GM18951 (cell line): ENCODE results near the gene SYTL1.

Source experiments
- POLR2A ChIP-seq: IDR thresholded peaks from 4 replicates; pipeline ENCODE4 v1.6.1; 2011; ENCODE audit warnings: mild to moderate bottlenecking; ENCODE audit not compliant: insufficient read length, insufficient read depth; ENCODE audit errors: extremely low read depth
- in situ Hi-C: fragments of 300-500 bp; cut with MboI; formaldehyde crosslinking; loops from one replicate; pipeline ENCODE4 v1.12.0; 2022; ENCODE audit warnings: low sequenced_read_pairs, mixed read lengths, inconsistent platforms; ENCODE audit not compliant: unreplicated experiment

Gene SYTL1

GRCh38 chr1:27358038-27358927, 16.5 kb downstream of the SYTL1 start:
- no peak for TF ChIP-seq POLR2A
- in situ Hi-C loops = no loop called here

GRCh38 chr1:27358928-27359313, 17.1 kb downstream of the SYTL1 start:
- no peak for TF ChIP-seq POLR2A
- in situ Hi-C loops = no loop called here

- no peak for TF ChIP-seq POLR2A
- in situ Hi-C loops = no loop called here
Observed at GRCh38 chr1:27359822-27360158, 18.0 kb downstream of the SYTL1 start.

- in situ Hi-C loops = no loop called here
- TF ChIP-seq POLR2A = no peak
Observed at GRCh38 chr1:27360159-27361043, 18.6 kb downstream of the SYTL1 start.

- no peak for TF ChIP-seq POLR2A
- in situ Hi-C loops = no loop called here
Observed at GRCh38 chr1:27361044-27361402, 19.2 kb downstream of the SYTL1 start.

- TF ChIP-seq POLR2A = no peak
- in situ Hi-C loops = no loop called here
Observed at GRCh38 chr1:27361553-27361952, 19.7 kb downstream of the SYTL1 start.

GRCh38 chr1:27363766-27364695, 22.2 kb downstream of the SYTL1 start:
- TF ChIP-seq POLR2A = no peak
- in situ Hi-C loops = no loop called here

GRCh38 chr1:27364696-27365371, 23.0 kb downstream of the SYTL1 start:
- in situ Hi-C loops = no loop called here
- TF ChIP-seq POLR2A = no peak

GRCh38 chr1:27365372-27366112, 23.7 kb downstream of the SYTL1 start:
- peak; percentile 51 for TF ChIP-seq POLR2A
- in situ Hi-C loops = no loop called here

- in situ Hi-C loops = no loop called here
Observed at GRCh38 chr1:27366113-27366410, 24.2 kb downstream of the SYTL1 start.

GRCh38 chr1:27366411-27367159, 24.8 kb downstream of the SYTL1 start, which contains the start of gene MAP3K6:
TSS of gene MAP3K6 (minus strand) at chr1:27366961. CDS start at chr1:27366597, 364 bp downstream.
- in situ Hi-C loops = no loop called here

More at GRCh38 chr1:27366113-27366410, 24.2 kb downstream of the SYTL1 start:
- peak; percentile 31 for TF ChIP-seq POLR2A

More at GRCh38 chr1:27366411-27367159, 24.8 kb downstream of the SYTL1 start, which contains the start of gene MAP3K6:
- no peak for TF ChIP-seq POLR2A
